Measurements from ENCODE around the gene GAL3ST3.

GAL3ST3 gene

DNA sequence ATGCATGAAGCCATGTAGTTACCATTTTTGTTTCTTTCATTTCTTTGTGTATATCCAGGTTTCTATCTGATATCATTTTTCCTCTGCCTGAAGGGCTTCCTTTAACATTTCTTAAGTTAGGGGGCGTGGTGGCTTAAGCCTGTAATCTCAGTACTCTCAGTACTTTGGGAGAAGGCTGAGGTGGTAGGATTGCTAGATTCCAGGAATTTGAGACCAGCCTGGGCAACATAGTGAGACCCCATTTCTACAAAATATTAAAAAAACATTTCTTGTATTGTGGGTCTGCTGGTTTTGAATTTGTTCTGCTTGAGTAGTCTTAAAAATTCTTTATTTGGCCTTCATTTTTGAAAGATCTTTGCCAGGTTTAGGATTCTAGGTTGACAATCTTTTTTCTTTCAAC is 15.6 kb upstream of the GAL3ST3 start:
- DNase-seq (ENCODE audit: low read depth in 1 of 2, low spot score in 1 of 2): no peak
- TF ChIP-seq GABPA (IDR thresholded peaks at IDR 0.05; ENCODE audit: low read depth) (no peak), SPI1 (IDR thresholded peaks at IDR 0.05; ENCODE audit: borderline replicate concordance, low read depth) (no peak), POLR2AphosphoS5 (IDR thresholded peaks at IDR 0.05; ENCODE audit: low read depth) (no peak)
- TF ChIP-seq, protein P1, sequence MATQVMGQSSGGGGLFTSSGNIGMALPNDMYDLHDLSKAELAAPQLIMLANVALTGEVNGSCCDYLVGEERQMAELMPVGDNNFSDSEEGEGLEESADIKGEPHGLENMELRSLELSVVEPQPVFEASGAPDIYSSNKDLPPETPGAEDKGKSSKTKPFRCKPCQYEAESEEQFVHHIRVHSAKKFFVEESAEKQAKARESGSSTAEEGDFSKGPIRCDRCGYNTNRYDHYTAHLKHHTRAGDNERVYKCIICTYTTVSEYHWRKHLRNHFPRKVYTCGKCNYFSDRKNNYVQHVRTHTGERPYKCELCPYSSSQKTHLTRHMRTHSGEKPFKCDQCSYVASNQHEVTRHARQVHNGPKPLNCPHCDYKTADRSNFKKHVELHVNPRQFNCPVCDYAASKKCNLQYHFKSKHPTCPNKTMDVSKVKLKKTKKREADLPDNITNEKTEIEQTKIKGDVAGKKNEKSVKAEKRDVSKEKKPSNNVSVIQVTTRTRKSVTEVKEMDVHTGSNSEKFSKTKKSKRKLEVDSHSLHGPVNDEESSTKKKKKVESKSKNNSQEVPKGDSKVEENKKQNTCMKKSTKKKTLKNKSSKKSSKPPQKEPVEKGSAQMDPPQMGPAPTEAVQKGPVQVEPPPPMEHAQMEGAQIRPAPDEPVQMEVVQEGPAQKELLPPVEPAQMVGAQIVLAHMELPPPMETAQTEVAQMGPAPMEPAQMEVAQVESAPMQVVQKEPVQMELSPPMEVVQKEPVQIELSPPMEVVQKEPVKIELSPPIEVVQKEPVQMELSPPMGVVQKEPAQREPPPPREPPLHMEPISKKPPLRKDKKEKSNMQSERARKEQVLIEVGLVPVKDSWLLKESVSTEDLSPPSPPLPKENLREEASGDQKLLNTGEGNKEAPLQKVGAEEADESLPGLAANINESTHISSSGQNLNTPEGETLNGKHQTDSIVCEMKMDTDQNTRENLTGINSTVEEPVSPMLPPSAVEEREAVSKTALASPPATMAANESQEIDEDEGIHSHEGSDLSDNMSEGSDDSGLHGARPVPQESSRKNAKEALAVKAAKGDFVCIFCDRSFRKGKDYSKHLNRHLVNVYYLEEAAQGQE (IDR thresholded peaks at IDR 0.05; ENCODE audit: insufficient replicate concordance, low read depth): no peak
- TF ChIP-seq, protein P2, sequence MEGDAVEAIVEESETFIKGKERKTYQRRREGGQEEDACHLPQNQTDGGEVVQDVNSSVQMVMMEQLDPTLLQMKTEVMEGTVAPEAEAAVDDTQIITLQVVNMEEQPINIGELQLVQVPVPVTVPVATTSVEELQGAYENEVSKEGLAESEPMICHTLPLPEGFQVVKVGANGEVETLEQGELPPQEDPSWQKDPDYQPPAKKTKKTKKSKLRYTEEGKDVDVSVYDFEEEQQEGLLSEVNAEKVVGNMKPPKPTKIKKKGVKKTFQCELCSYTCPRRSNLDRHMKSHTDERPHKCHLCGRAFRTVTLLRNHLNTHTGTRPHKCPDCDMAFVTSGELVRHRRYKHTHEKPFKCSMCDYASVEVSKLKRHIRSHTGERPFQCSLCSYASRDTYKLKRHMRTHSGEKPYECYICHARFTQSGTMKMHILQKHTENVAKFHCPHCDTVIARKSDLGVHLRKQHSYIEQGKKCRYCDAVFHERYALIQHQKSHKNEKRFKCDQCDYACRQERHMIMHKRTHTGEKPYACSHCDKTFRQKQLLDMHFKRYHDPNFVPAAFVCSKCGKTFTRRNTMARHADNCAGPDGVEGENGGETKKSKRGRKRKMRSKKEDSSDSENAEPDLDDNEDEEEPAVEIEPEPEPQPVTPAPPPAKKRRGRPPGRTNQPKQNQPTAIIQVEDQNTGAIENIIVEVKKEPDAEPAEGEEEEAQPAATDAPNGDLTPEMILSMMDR (IDR thresholded peaks at IDR 0.05; ENCODE audit: insufficient read depth, low read length): no peak
- H3K27ac ChIP-seq (replicated peaks): no peak overlapping the region
- no peak overlapping the region for H3K4me3 ChIP-seq (replicated peaks; ENCODE audit: insufficient read depth, low read length)
- H3K27me3 ChIP-seq (ENCODE audit: insufficient read depth, poor library complexity, severe bottlenecking): no peaks in the 10 kb centered on the region

DNA sequence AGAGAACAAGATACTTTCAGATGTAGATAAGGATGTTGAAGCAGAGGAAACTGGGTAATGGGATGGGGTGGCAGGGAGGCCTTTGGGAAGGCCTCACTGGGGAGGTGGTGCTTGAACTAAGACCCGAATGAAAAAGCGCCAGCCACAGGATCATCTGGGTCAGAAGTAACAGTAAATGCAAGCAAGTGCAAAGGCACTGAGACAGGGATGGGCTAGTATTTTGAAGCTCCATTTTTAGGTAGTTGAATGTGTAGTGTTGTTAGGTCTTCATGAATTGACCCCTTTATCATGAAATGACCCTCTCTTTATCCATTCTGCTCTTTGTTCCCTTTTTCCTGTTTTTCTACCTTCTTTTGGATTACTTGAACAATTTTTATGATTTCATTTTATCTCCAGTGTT is 14.9 kb upstream of the GAL3ST3 start:
- Histone ChIP-seq H3K27me3 (ENCODE audit: insufficient read depth, poor library complexity, severe bottlenecking) (no peaks in the 10 kb centered on the region), H3K27ac (replicated peaks) (no peak overlapping the region), H3K4me3 (replicated peaks; ENCODE audit: insufficient read depth, low read length) (no peak overlapping the region)
- no peak for TF ChIP-seq GABPA (IDR thresholded peaks at IDR 0.05; ENCODE audit: low read depth)
- no peak for TF ChIP-seq POLR2AphosphoS5 (IDR thresholded peaks at IDR 0.05; ENCODE audit: low read depth)
- TF ChIP-seq, protein P2 (IDR thresholded peaks at IDR 0.05; ENCODE audit: insufficient read depth, low read length): no peak
- TF ChIP-seq, protein P1 (IDR thresholded peaks at IDR 0.05; ENCODE audit: insufficient replicate concordance, low read depth): no peak
- no peak for TF ChIP-seq SPI1 (IDR thresholded peaks at IDR 0.05; ENCODE audit: borderline replicate concordance, low read depth)
- DNase-seq (ENCODE audit: low read depth in 1 of 2, low spot score in 1 of 2): no peak

DNA sequence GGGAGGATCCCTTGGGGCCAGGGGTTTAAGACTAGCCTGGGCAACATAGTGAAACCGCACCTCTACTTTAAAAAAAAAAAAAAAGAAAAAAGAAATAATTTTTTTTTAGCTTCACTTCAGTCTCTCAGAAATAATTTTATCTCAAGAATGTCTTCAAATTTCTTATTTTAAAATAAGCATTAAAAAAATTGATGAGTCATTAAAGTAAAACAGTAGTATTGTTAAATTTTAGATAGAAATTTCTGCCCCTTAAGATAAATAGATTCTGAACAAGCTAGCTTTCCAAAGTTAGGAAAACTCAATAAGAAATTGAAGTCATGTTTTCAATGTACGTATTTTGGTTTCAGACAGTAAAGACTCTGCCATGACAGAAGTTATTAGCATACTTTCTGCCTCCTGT is 13.4 kb upstream of the GAL3ST3 start:
- H3K27ac ChIP-seq (replicated peaks): no peak overlapping the region
- TF ChIP-seq SPI1 (IDR thresholded peaks at IDR 0.05; ENCODE audit: borderline replicate concordance, low read depth): no peak
- no peak for TF ChIP-seq GABPA (IDR thresholded peaks at IDR 0.05; ENCODE audit: low read depth)
- TF ChIP-seq, protein P2 (IDR thresholded peaks at IDR 0.05; ENCODE audit: insufficient read depth, low read length): no peak
- TF ChIP-seq, protein P1 (IDR thresholded peaks at IDR 0.05; ENCODE audit: insufficient replicate concordance, low read depth): no peak
- TF ChIP-seq POLR2AphosphoS5 (IDR thresholded peaks at IDR 0.05; ENCODE audit: low read depth): no peak
- DNase-seq (ENCODE audit: low read depth in 1 of 2, low spot score in 1 of 2): no peak

More for the DNA sequence above, 13.4 kb upstream of the GAL3ST3 start:
- Histone ChIP-seq H3K27me3 (ENCODE audit: insufficient read depth, poor library complexity, severe bottlenecking) (no peaks in the 10 kb centered on the region), H3K4me3 (replicated peaks; ENCODE audit: insufficient read depth, low read length) (no peak overlapping the region)
